Colonic mucosa (tissue), 4 donors: ENCODE measurements around the gene FOSB. TPM values are rescaled to one million over a fixed set of nuclear protein-coding genes. Genes with fewer than 3 reads are reported as not detected.

Experiments used
- DNase-seq: peaks from one replicate; pipeline ENCODE4 v3.0.0-alpha.2; 2020
- H3K27ac ChIP-seq: fragments of 200-600 bp; one replicate; pipeline ENCODE4 v1.8.0; 2021
- H3K27me3 ChIP-seq: fragments of 200-600 bp; one replicate; pipeline ENCODE4 v1.8.0; 2021
- H3K36me3 ChIP-seq: fragments of 200-600 bp; one replicate; pipeline ENCODE4 v1.8.0; 2021
- H3K4me1 ChIP-seq: fragments of 200-600 bp; one replicate; pipeline ENCODE4 v1.8.0; 2021; ENCODE audit warnings: mild to moderate bottlenecking
- H3K4me3 ChIP-seq: fragments of 200-600 bp; one replicate; pipeline ENCODE4 v1.8.0; 2021
- H3K9ac ChIP-seq, 2 donors: one replicate each; pipeline ENCODE4 v1.7.0; 2013; ENCODE audit warnings: control low read depth in 2 of 2, low read depth in 2 of 2, low read length in 2 of 2
- H3K9me3 ChIP-seq: fragments of 200-600 bp; one replicate; pipeline ENCODE4 v1.8.0; 2021
- intact Hi-C: fragments of 100-400 bp; cut with DNase I; formaldehyde crosslinking; loops from one replicate; pipeline ENCODE4 v1.14.1; 2022
- total RNA-seq, 2 donors: library from RNA; stranded (reverse); fragmentation: NEBNext Ultra II Directional in 1 of 2; extraction: Animal tissue kit (Norgen Biotek cat#: 25700) in 1 of 2; gene quantifications; one replicate each; pipeline ENCODE4 v1.2.1, GENCODE V29; 2021
- TF ChIP-seq, protein P1 (sequence below): fragments of 200-600 bp; IDR thresholded peaks from one replicate; pipeline ENCODE4 v1.8.0; 2022; ENCODE audit warnings: antibody characterized with exemption, mild to moderate bottlenecking
- donor health status: healthy.
- donor health status: DM: no; HTN: no; CAD: no.
- donor health status: DM: no; HTN: no; CAD: no.

Gene FOSB
- total RNA-seq, 2 donors from 2014 or later: 1.5 to 3.4 TPM

DNA sequence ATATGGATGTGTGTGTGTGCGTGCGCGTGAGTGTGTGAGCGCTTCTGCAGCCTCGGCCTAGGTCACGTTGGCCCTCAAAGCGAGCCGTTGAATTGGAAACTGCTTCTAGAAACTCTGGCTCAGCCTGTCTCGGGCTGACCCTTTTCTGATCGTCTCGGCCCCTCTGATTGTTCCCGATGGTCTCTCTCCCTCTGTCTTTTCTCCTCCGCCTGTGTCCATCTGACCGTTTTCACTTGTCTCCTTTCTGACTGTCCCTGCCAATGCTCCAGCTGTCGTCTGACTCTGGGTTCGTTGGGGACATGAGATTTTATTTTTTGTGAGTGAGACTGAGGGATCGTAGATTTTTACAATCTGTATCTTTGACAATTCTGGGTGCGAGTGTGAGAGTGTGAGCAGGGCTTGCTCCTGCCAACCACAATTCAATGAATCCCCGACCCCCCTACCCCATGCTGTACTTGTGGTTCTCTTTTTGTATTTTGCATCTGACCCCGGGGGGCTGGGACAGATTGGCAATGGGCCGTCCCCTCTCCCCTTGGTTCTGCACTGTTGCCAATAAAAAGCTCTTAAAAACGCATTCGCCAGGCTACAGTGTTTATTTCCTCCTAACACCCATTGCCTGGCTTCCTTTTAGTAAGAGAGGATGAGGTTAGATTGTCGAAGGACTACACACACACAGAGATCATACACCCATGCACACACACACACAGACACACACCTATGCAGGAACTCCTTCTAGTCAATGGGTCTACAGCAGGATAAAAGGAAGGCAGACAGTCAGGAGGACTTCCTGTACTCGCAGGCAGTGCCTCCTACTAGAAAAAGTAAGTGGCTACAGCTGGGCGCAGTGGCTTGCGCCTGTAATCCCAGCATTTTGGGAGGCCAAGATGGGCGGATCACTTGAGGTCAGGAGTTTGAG, 7.1 kb downstream of the FOSB start:
- DNase-seq: no peak
- Histone ChIP-seq H3K4me3 (no peak overlapping the region), H3K27me3 (no peaks in the 10 kb centered on the region), H3K27ac (no peak overlapping the region), H3K9ac (no peak overlapping the region), H3K4me1 (peaks cover 10% of the 10 kb centered on the region), H3K9me3 (no peaks in the 10 kb centered on the region), H3K36me3 (no peaks in the 10 kb centered on the region)
- intact Hi-C loops: no loop called here
- TF ChIP-seq, protein P1, sequence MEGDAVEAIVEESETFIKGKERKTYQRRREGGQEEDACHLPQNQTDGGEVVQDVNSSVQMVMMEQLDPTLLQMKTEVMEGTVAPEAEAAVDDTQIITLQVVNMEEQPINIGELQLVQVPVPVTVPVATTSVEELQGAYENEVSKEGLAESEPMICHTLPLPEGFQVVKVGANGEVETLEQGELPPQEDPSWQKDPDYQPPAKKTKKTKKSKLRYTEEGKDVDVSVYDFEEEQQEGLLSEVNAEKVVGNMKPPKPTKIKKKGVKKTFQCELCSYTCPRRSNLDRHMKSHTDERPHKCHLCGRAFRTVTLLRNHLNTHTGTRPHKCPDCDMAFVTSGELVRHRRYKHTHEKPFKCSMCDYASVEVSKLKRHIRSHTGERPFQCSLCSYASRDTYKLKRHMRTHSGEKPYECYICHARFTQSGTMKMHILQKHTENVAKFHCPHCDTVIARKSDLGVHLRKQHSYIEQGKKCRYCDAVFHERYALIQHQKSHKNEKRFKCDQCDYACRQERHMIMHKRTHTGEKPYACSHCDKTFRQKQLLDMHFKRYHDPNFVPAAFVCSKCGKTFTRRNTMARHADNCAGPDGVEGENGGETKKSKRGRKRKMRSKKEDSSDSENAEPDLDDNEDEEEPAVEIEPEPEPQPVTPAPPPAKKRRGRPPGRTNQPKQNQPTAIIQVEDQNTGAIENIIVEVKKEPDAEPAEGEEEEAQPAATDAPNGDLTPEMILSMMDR: no peak

DNA sequence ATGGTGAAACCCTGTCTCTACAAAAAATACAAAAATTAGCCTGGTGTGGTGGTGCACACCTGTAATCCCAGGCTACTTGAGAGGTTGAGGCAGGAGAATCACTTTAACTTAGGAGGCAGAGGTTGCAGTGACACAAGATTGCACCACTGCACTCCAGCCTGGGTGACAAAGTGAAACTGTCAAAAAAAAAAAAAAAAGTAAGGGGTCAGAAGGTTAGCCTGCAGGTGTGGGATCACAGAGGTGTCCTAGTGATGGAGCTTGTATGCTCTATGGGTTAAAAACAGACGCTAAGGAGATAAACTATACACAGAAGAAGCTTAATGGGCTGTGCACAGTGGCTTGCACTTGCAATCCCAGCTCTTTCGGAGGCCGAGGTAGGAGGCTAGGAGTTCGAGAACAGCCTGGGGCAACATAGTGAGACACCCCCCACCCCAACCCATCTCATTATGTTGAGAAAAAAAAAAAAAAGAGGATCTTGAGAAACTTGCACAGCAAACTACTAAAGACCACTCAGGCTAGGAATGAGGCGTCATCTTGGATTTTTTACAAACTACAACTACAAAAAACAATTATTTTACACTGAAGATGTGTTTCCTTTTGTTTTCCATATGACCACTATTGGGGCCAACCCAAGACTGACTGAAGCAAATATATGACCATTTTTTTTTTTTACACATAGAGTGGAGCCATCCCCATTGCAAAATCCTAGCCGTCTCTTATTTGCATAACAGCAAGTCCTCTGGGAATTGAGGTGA, 7.9 kb downstream of the FOSB start:
- Histone ChIP-seq H3K27me3 (no peaks in the 10 kb centered on the region), H3K9ac (no peak overlapping the region), H3K36me3 (no peaks in the 10 kb centered on the region), H3K27ac (no peak overlapping the region), H3K9me3 (no peaks in the 10 kb centered on the region), H3K4me1 (peaks cover 4% of the 10 kb centered on the region), H3K4me3 (no peak overlapping the region)
- TF ChIP-seq, protein P1: no peak
- intact Hi-C loops: no loop called here
- no peak for DNase-seq

DNA sequence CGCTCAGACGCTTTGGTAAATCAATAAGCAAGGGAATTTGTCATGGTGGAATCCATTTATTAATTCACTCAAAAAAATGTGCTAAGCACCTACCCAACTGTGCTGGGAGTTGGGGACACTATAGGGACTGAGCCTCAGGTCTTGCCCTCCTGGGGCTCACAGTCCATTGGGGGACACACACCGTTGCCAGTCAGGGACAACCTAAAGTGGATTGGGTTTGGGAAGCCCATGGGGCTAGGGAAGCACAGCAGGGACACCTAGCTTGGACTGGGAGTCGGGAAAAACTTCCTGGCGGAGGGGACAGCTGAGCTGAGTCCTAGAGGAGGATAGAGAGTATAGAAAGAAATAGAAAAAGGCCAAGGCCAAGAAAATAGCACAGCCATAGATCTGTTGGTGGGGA, 8.5 kb downstream of the FOSB start:
- intact Hi-C loops: no loop called here
- H3K9me3 ChIP-seq: no peaks in the 10 kb centered on the region
- TF ChIP-seq, protein P1: no peak
- no peaks in the 10 kb centered on the region for H3K27me3 ChIP-seq
- no peak for DNase-seq
- no peaks in the 10 kb centered on the region for H3K36me3 ChIP-seq
- peaks cover 4% of the 10 kb centered on the region for H3K4me1 ChIP-seq
- no peak overlapping the region for H3K27ac ChIP-seq
- no peak overlapping the region for H3K9ac ChIP-seq
- no peak overlapping the region for H3K4me3 ChIP-seq

DNA sequence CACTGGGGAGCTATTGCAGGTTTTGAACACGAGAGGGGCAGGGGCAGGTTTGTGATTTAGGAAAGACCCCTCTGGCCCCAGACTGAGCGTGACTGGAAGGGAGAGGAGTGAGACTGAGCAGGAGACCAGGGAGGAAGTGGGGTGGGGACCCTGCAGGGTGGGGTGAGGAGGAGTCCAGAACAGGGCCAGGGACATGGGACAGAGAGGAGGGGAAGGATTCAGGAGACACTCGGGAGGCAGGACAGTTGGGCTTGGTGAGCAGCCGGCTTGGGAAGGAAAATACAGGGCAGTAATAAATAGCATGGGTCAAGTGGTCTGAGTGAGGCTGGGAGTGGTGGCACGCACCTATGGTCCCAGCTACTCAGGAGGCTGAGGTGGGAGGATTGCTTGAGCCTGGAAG, 9.4 kb downstream of the FOSB start:
- H3K9ac ChIP-seq: no peak overlapping the region
- H3K36me3 ChIP-seq: no peaks in the 10 kb centered on the region
- H3K27ac ChIP-seq: no peak overlapping the region
- H3K4me1 ChIP-seq: peaks cover 4% of the 10 kb centered on the region
- TF ChIP-seq, protein P1: no peak
- H3K27me3 ChIP-seq: no peaks in the 10 kb centered on the region
- no peaks in the 10 kb centered on the region for H3K9me3 ChIP-seq
- intact Hi-C loops: no loop called here
- no peak overlapping the region for H3K4me3 ChIP-seq
- DNase-seq: no peak

DNA sequence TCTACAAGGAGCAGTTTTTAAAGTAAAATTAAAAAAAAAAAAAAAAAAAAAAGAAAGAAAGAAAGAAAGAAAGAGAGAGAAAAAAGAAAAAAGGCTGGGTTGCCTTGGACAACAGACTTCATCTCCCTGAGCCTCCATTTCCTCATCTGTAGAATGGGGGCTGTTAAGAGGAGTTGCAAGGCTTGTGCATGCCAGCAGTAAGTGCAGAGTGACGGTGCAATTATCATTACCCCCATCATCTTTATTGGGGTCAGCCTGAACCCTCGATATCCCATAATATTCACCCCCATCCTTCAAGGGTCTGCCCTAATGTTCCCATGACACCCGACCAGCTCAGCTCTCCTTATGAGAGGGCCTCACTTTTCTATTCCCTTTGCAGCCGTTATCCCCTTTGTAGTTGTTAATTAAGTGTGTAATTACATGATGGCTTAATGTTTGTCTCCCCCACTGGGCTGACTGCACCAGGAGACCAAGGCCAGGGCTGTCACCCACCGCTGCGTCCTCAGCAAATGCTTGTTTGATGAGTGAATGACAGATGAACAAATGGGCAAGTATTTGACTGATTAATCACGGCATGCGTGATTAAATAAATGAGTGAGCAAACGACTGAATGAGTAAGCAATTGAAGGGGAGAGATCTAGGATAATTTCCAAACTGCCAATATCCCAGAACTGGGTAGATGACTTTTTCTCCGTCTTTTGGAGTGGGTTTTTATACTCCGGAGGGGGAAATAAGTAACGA, 10.1 kb downstream of the FOSB start:
- no peak for DNase-seq
- Histone ChIP-seq H3K36me3 (no peaks in the 10 kb centered on the region), H3K4me3 (peak overlapping the region; percentile 36), H3K4me1 (peaks cover 4% of the 10 kb centered on the region), H3K27ac (peak overlapping the region; percentile 84), H3K9me3 (no peaks in the 10 kb centered on the region), H3K9ac (peak overlapping the region; percentile 60 to 71), H3K27me3 (no peaks in the 10 kb centered on the region)
- intact Hi-C loops: loop anchor here (2.0 kb wide), 2 partner anchors 39 to 47 kb away; no protein-coding TSS in a partner anchor
- TF ChIP-seq, protein P1: no peak
